ENCODE data around the gene MGA. TPM values are rescaled to one million over a fixed set of nuclear protein-coding genes. Genes with fewer than 3 reads are reported as not detected.
A peak's percentile ranks its signal among the peaks of the same experiment; 100 is the strongest.

Gene MGA
- polyA plus RNA-seq, 1 donor (not counting 4 experiments of a cell fraction or from before 2014, with no cell fraction given) = 6.3 TPM

GRCh38 chr15:41789236-41789635 lies 129.0 kb downstream of the MGA start:
- H3K79me2 ChIP-seq (ENCODE audit: control insufficient read depth, insufficient read depth, low read length) = peaks cover 86% of the 10 kb centered on the region

DNA sequence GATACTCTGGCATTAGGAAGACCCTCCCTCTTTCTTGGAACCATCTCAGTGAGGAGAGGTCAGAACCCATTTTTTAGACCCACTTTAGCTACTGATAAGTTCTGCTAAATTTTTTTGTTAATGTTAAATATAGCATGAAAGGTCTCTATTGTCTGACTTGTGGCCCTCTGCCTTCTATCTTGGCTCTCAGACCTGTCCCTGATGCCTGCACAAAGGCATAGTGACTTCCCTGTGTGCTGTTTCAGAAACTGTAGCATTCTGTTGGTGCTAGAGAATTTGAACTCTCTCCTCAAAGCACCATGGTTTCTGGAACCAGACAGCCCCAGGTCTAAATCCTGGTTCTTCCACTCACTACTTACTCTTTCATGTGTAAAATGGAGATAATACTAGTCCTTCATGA lies 129.5 kb downstream of the MGA start:
- Histone ChIP-seq H3K9ac (ENCODE audit: control insufficient read depth, extremely low read depth, insufficient read depth, low read length) (no peak overlapping the region), H3K9me1 (ENCODE audit: control insufficient read depth, extremely low read depth, insufficient read depth, low read length) (no peaks in the 10 kb centered on the region), H3K9me3 (ENCODE audit: control insufficient read depth, low read depth, low read length) (no peaks in the 10 kb centered on the region), H3K4me1 (ENCODE audit: control insufficient read depth, extremely low read depth, insufficient read depth, low read length) (peaks cover 70% of the 10 kb centered on the region), H3K4me3 (ENCODE audit: control insufficient read depth in 2 of 3, extremely low read depth in 1 of 3, insufficient read depth in 2 of 3, low read depth in 1 of 3, low read length in 3 of 3) (no peak overlapping the region), H4K20me1 (ENCODE audit: control insufficient read depth, extremely low read depth, insufficient read depth, low read length) (no peaks in the 10 kb centered on the region), H3K36me3 (ENCODE audit: control insufficient read depth in 2 of 2, extremely low read depth in 1 of 2, insufficient read depth in 2 of 2, low read length in 2 of 2) (peaks cover 8 to 10% of the 10 kb centered on the region in 2 experiments), H3K27ac (ENCODE audit: control insufficient read depth, insufficient read depth, low read length) (peak overlapping the region; percentile 59), H2AFZ (ENCODE audit: control insufficient read depth, low read length) (no peak overlapping the region), H3K27me3 (ENCODE audit: control insufficient read depth, extremely low read depth, insufficient read depth, low read length) (no peaks in the 10 kb centered on the region), H3K4me2 (ENCODE audit: control insufficient read depth, extremely low read depth, insufficient read depth, low read depth, low read length) (peak overlapping the region; percentile 40), H3K79me2 (ENCODE audit: control insufficient read depth, insufficient read depth, low read length) (peaks cover 87% of the 10 kb centered on the region)
- no peak for DNase-seq (ENCODE audit: low read depth, low spot score)
- FAIRE-seq = no peak
- dilution Hi-C loops (cut with MboI; ENCODE audit: extremely low pct_ligation_motif_present, low sequenced_read_pairs) = no loop called here
- TF ChIP-seq CTCF (optimal IDR thresholded peaks at IDR 0.05 in 1 of 3, IDR thresholded peaks at IDR 0.05 in 1 of 3, conservative IDR thresholded peaks at IDR 0.05 in 1 of 3; ENCODE audit: extremely low read depth in 1 of 3, insufficient read depth in 2 of 3, low read length in 3 of 3) (no peak), EZH2 (IDR thresholded peaks at IDR 0.05; ENCODE audit: low read length) (no peak)

More at GRCh38 chr15:41789236-41789635, 129.0 kb downstream of the MGA start:
- Histone ChIP-seq H3K27ac (ENCODE audit: control insufficient read depth, insufficient read depth, low read length) (peak overlapping the region; percentile 59), H3K4me2 (ENCODE audit: control insufficient read depth, extremely low read depth, insufficient read depth, low read depth, low read length) (peak overlapping the region; percentile 40), H3K9me1 (ENCODE audit: control insufficient read depth, extremely low read depth, insufficient read depth, low read length) (no peaks in the 10 kb centered on the region), H3K9me3 (ENCODE audit: control insufficient read depth, low read depth, low read length) (no peaks in the 10 kb centered on the region), H3K9ac (ENCODE audit: control insufficient read depth, extremely low read depth, insufficient read depth, low read length) (peak overlapping the region; percentile 7), H3K4me3 (ENCODE audit: control insufficient read depth in 2 of 3, extremely low read depth in 1 of 3, insufficient read depth in 2 of 3, low read depth in 1 of 3, low read length in 3 of 3) (no peak overlapping the region), H3K36me3 (ENCODE audit: control insufficient read depth in 2 of 2, extremely low read depth in 1 of 2, insufficient read depth in 2 of 2, low read length in 2 of 2) (peaks cover 8 to 10% of the 10 kb centered on the region in 2 experiments), H3K4me1 (ENCODE audit: control insufficient read depth, extremely low read depth, insufficient read depth, low read length) (peaks cover 66% of the 10 kb centered on the region), H4K20me1 (ENCODE audit: control insufficient read depth, extremely low read depth, insufficient read depth, low read length) (no peaks in the 10 kb centered on the region), H2AFZ (ENCODE audit: control insufficient read depth, low read length) (no peak overlapping the region), H3K27me3 (ENCODE audit: control insufficient read depth, extremely low read depth, insufficient read depth, low read length) (no peaks in the 10 kb centered on the region)
- DNase-seq (ENCODE audit: low read depth, low spot score) (no peak), FAIRE-seq (peak; percentile 9)
- TF ChIP-seq CTCF (optimal IDR thresholded peaks at IDR 0.05 in 1 of 3, IDR thresholded peaks at IDR 0.05 in 1 of 3, conservative IDR thresholded peaks at IDR 0.05 in 1 of 3; ENCODE audit: extremely low read depth in 1 of 3, insufficient read depth in 2 of 3, low read length in 3 of 3) (no peak), EZH2 (IDR thresholded peaks at IDR 0.05; ENCODE audit: low read length) (no peak)
- dilution Hi-C loops (cut with MboI; ENCODE audit: extremely low pct_ligation_motif_present, low sequenced_read_pairs) = no loop called here

All from keratinocyte (primary cell).